Type B pancreatic cell (in vitro differentiated cells): ENCODE results near the gene PRKCE. TPM values are rescaled to one million over a fixed set of nuclear protein-coding genes. Genes with fewer than 3 reads are reported as not detected.

ENCODE experiments used
- DNase-seq: peaks from one replicate; pipeline ENCODE4 v3.0.0; 2021; ENCODE audit warnings: mixed read lengths; ENCODE audit not compliant: unreplicated experiment; ENCODE audit errors: extremely low spot score
- H3K27ac Mint-ChIP-seq: 2 replicates; pipeline ENCODE4 v1.8.0; 2021; ENCODE audit warnings: mild to moderate bottlenecking, mixed read lengths
- H3K27me3 Mint-ChIP-seq: 2 replicates; pipeline ENCODE4 v1.8.0; 2021; ENCODE audit warnings: mixed read lengths
- H3K36me3 Mint-ChIP-seq: 2 replicates; pipeline ENCODE4 v1.8.0; 2021; ENCODE audit warnings: mixed read lengths
- H3K4me1 Mint-ChIP-seq: one replicate; pipeline ENCODE4 v1.8.0; 2021; ENCODE audit warnings: mixed read lengths; ENCODE audit not compliant: unreplicated experiment
- H3K4me3 Mint-ChIP-seq: 2 replicates; pipeline ENCODE4 v1.8.0; 2021; ENCODE audit warnings: mild to moderate bottlenecking, mixed read lengths
- H3K9me3 Mint-ChIP-seq: 2 replicates; pipeline ENCODE4 v1.8.0; 2021; ENCODE audit warnings: mixed read lengths
- CTCF ChIP-seq: fragments of 200-600 bp; sonication (generic); conservative IDR thresholded peaks from 2 replicates; pipeline ENCODE4 v1.5.0; 2021; ENCODE audit warnings: antibody characterized with exemption, mild to moderate bottlenecking
- total RNA-seq: library from RNA; stranded (reverse); gene quantifications from 2 replicates; pipeline ENCODE4 v1.2.1, GENCODE V29; 2021; ENCODE audit warnings: low replicate concordance

The PRKCE gene
- total RNA-seq, 1 donor from 2014 or later, result 21.2 TPM

GRCh38 chr2:46188041-46188716, 536.7 kb downstream of the PRKCE start:
- Mint-ChIP-seq H3K9me3 (peaks cover 4% of the 10 kb centered on the region), H3K27me3 (peaks cover 3% of the 10 kb centered on the region), H3K4me3 (no peak overlapping the region), H3K27ac (no peak overlapping the region), H3K36me3 (peaks cover 6% of the 10 kb centered on the region), H3K4me1 (peaks cover 7% of the 10 kb centered on the region)
- DNase-seq, result peak; percentile 55
- no peak for TF ChIP-seq CTCF

DNA sequence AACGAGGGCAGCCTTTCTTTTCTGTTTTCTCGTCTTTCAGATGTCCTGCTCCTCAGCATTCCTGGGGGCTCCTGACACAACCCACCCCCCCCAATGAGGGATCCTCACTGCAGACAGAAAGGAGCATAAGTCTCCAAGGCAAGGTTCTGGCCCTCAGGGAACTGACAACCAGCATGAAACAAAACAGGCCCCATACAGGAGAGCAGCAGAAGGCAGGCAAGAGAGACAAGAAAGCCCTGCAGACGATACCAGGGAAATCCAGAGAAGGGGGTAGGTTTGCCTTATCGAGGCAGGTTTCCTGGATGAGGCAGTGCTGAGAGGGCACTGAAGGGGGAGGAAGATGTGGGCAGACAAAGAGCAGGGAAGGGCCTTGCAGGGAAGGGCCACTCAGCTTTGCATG, 541.9 kb downstream of the PRKCE start:
- H3K27ac Mint-ChIP-seq, result peak overlapping the region; percentile 16

DNA sequence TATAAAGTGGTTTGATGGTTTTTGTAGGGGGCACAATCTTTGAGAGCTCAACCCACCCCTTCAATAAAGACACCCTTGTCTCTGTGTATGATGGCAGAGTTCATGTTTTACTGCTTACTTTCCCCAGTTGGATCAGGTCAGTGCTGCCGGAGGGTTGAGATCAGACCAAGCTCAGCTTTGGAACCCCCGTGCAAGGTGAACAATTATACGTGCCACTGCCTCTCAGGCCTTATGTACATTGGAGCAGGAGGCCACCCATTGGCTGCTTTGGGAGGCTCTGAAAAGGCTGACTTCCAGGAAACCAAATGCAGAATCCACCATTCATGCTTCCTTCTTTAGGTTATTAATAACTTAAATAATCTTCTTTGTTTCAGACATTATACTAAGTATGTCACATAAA, 542.4 kb downstream of the PRKCE start:
- peaks cover 3% of the 10 kb centered on the region for H3K27me3 Mint-ChIP-seq
- no peaks in the 10 kb centered on the region for H3K4me1 Mint-ChIP-seq
- peaks cover 6% of the 10 kb centered on the region for H3K36me3 Mint-ChIP-seq
- no peak for DNase-seq
- TF ChIP-seq CTCF, result no peak
- H3K27ac Mint-ChIP-seq, result no peak overlapping the region
- no peak overlapping the region for H3K4me3 Mint-ChIP-seq
- H3K9me3 Mint-ChIP-seq, result peaks cover 4% of the 10 kb centered on the region

More for the DNA sequence above, 541.9 kb downstream of the PRKCE start:
- H3K36me3 Mint-ChIP-seq, result peaks cover 6% of the 10 kb centered on the region
- no peak for TF ChIP-seq CTCF
- no peaks in the 10 kb centered on the region for H3K4me1 Mint-ChIP-seq
- H3K9me3 Mint-ChIP-seq, result peaks cover 4% of the 10 kb centered on the region
- H3K27me3 Mint-ChIP-seq, result peaks cover 3% of the 10 kb centered on the region
- no peak overlapping the region for H3K4me3 Mint-ChIP-seq
- DNase-seq, result no peak

GRCh38 chr2:46194856-46195255, 543.4 kb downstream of the PRKCE start:
- H3K9me3 Mint-ChIP-seq, result peaks cover 4% of the 10 kb centered on the region
- peaks cover 3% of the 10 kb centered on the region for H3K27me3 Mint-ChIP-seq
- H3K27ac Mint-ChIP-seq, result no peak overlapping the region

GRCh38 chr2:46195819-46196218, 544.3 kb downstream of the PRKCE start:
- no peak overlapping the region for H3K4me3 Mint-ChIP-seq
- TF ChIP-seq CTCF, result no peak
- no peak overlapping the region for H3K27ac Mint-ChIP-seq
- no peak for DNase-seq
- H3K9me3 Mint-ChIP-seq, result peaks cover 4% of the 10 kb centered on the region
- H3K27me3 Mint-ChIP-seq, result peaks cover 3% of the 10 kb centered on the region
- peaks cover 3% of the 10 kb centered on the region for H3K36me3 Mint-ChIP-seq
- H3K4me1 Mint-ChIP-seq, result no peaks in the 10 kb centered on the region

More at GRCh38 chr2:46194856-46195255, 543.4 kb downstream of the PRKCE start:
- no peak overlapping the region for H3K4me3 Mint-ChIP-seq
- no peak for DNase-seq
- H3K4me1 Mint-ChIP-seq, result no peaks in the 10 kb centered on the region
- no peak for TF ChIP-seq CTCF
- H3K36me3 Mint-ChIP-seq, result peaks cover 3% of the 10 kb centered on the region
